H1 (cell line): ENCODE results near the gene OSBPL9. TPM values are rescaled to one million over a fixed set of nuclear protein-coding genes. Genes with fewer than 3 reads are reported as not detected.

Source experiments
- CTCF ChIA-PET: fragments of 300-600 bp; sonication (Branson Sonifier 250); formaldehyde crosslinking; loops from one replicate; lab custom pipeline; 2021; ENCODE audit not compliant: partially characterized antibody; lab: Charles Lee
- POLR2A ChIA-PET: fragments of 300-600 bp; sonication (Branson Sonifier 250); formaldehyde crosslinking; loops from one replicate; lab custom pipeline; 2021; ENCODE audit warnings: inconsistent platforms; ENCODE audit not compliant: partially characterized antibody; lab: Charles Lee
- DNase-seq, 2 experiments: peaks; one replicate each; pipeline versions ENCODE4 v3.0.0 to v3.0.0-alpha.2; 2010 to 2022; ENCODE audit warnings: low spot score in 2 of 2, low read depth in 1 of 2, mixed read lengths in 1 of 2
- FAIRE-seq: peaks from 2 replicates; lab custom pipeline; 2011; peaks lifted over from hg19 to GRCh38; lab: Jason Lieb, UNC
- H2AFZ ChIP-seq: 2 replicates; pipeline ENCODE4 v1.8.1; 2012; ENCODE audit warnings: low read length, inconsistent platforms
- H2AK5ac ChIP-seq: 2 replicates; pipeline ENCODE4 v1.6.1; 2013; ENCODE audit warnings: low read depth, low read length
- H2BK120ac ChIP-seq: replicated peaks from 2 replicates; pipeline ENCODE3; 2013; ENCODE audit warnings: low read depth, low read length, inconsistent platforms
- H2BK12ac ChIP-seq: 2 replicates; pipeline ENCODE4 v1.6.1; 2013; ENCODE audit warnings: low read depth, low read length
- H2BK15ac ChIP-seq: 2 replicates; pipeline ENCODE4 v1.6.1; 2013; ENCODE audit warnings: low read length
- H2BK20ac ChIP-seq: 2 replicates; pipeline ENCODE4 v1.6.1; 2013; ENCODE audit warnings: low read length
- H2BK5ac ChIP-seq: 2 replicates; pipeline ENCODE4 v1.6.1; 2013; ENCODE audit warnings: low read depth, low read length
- H3K14ac ChIP-seq: 2 replicates; pipeline ENCODE4 v1.6.1; 2013; ENCODE audit warnings: inconsistent platforms; ENCODE audit not compliant: insufficient read length
- H3K18ac ChIP-seq: 2 replicates; pipeline ENCODE4 v1.6.1; 2013; ENCODE audit warnings: low read length; ENCODE audit errors: extremely low read depth
- H3K23ac ChIP-seq: 2 replicates; pipeline ENCODE4 v1.6.1; 2013; ENCODE audit warnings: inconsistent platforms; ENCODE audit not compliant: insufficient read length
- H3K23me2 ChIP-seq: 2 replicates; pipeline ENCODE4 v1.6.1; 2013; ENCODE audit warnings: low read depth, low read length
- H3K27ac ChIP-seq: 2 replicates; pipeline ENCODE4 v1.6.1; 2011; ENCODE audit warnings: low read depth, low read length, inconsistent platforms
- H3K27me3 ChIP-seq, 4 experiments: replicated peaks in 1 of 4; 1 replicate in 1 of 4; 2 replicates in 3 of 4; pipeline versions ENCODE4 v1.6.1 to v1.8.1; 2011 to 2013; ENCODE audit warnings: low read length in 3 of 4, mild to moderate bottlenecking in 3 of 4, inconsistent platforms in 2 of 4, mixed read lengths in 2 of 4, moderate library complexity in 1 of 4; ENCODE audit not compliant: control insufficient read depth in 3 of 4, insufficient read depth in 3 of 4; ENCODE audit errors: extremely low read depth in 1 of 4
- H3K36me3 ChIP-seq, 4 experiments: 2 replicates each; pipeline versions ENCODE4 v1.6.1 to v1.8.1; 2011 to 2013; ENCODE audit warnings: mild to moderate bottlenecking in 4 of 4, low read length in 3 of 4, moderate library complexity in 2 of 4, control low read depth in 1 of 4, inconsistent platforms in 1 of 4; ENCODE audit not compliant: insufficient read depth in 4 of 4, control insufficient read depth in 2 of 4
- H3K4ac ChIP-seq: replicated peaks from 2 replicates; pipeline ENCODE3; 2013; ENCODE audit warnings: low read length, low read depth, mixed read lengths, inconsistent platforms; ENCODE audit not compliant: insufficient read length
- H3K4me1 ChIP-seq, 4 experiments: replicated peaks in 1 of 4; 1 replicate in 1 of 4; 2 replicates in 3 of 4; pipeline versions ENCODE4 v1.6.1 to v1.8.1; 2011 to 2013; ENCODE audit warnings: low read length in 3 of 4, inconsistent platforms in 2 of 4, mixed read lengths in 1 of 4; ENCODE audit not compliant: insufficient read depth in 4 of 4, control insufficient read depth in 3 of 4
- H3K4me2 ChIP-seq, 2 experiments: 2 replicates each; pipeline versions ENCODE4 v1.6.1 to v1.8.1; 2011 to 2013; ENCODE audit warnings: low read depth in 2 of 2, low read length in 2 of 2, control low read depth in 1 of 2, inconsistent platforms in 1 of 2, mild to moderate bottlenecking in 1 of 2; ENCODE audit not compliant: insufficient read depth in 1 of 2
- H3K4me3 ChIP-seq, 4 experiments: fragments of 200-600, 300-600 bp in 1 of 4; sonication (generic), shearing (Covaris generic), sonication (Bioruptor Twin) in 1 of 4; 2 replicates each; pipeline versions ENCODE4 v1.5.1 to v1.8.1; 2011 to 2016; ENCODE audit warnings: low read length in 4 of 4, low read depth in 3 of 4, control low read depth in 2 of 4, inconsistent platforms in 2 of 4, mild to moderate bottlenecking in 2 of 4, mixed read lengths in 1 of 4, moderate library complexity in 1 of 4; ENCODE audit not compliant: insufficient read depth in 2 of 4; ENCODE audit errors: extremely low read depth in 1 of 4
- H3K56ac ChIP-seq: replicated peaks from 2 replicates; pipeline ENCODE3; 2013; ENCODE audit warnings: low read depth, mild to moderate bottlenecking, mixed read lengths, low read length, inconsistent platforms; ENCODE audit not compliant: insufficient read length
- H3K79me1 ChIP-seq: 2 replicates; pipeline ENCODE4 v1.6.1; 2013; ENCODE audit warnings: low read depth, low read length, control low read depth
- H3K79me2 ChIP-seq, 2 experiments: 2 replicates each; pipeline versions ENCODE4 v1.6.1 to v1.8.1; 2012 to 2013; ENCODE audit warnings: low read length in 2 of 2, mild to moderate bottlenecking in 2 of 2, inconsistent platforms in 1 of 2; ENCODE audit not compliant: insufficient read depth in 2 of 2, control insufficient read depth in 1 of 2
- H3K9ac ChIP-seq, 4 experiments: replicated peaks in 1 of 4; 1 replicate in 1 of 4; 2 replicates in 3 of 4; pipeline versions ENCODE4 v1.6.1 to v1.8.1; 2011 to 2013; ENCODE audit warnings: low read depth in 3 of 4, low read length in 3 of 4, control low read depth in 2 of 4, mild to moderate bottlenecking in 2 of 4, moderate library complexity in 2 of 4, inconsistent platforms in 1 of 4; ENCODE audit errors: extremely low read depth in 1 of 4
- H3K9me3 ChIP-seq, 2 experiments: 2 replicates each; pipeline versions ENCODE4 v1.6.1 to v1.8.1; 2012 to 2013; ENCODE audit warnings: mild to moderate bottlenecking in 2 of 2, moderate library complexity in 2 of 2, control low read depth in 1 of 2, inconsistent platforms in 1 of 2, low read depth in 1 of 2, low read length in 1 of 2, mixed read lengths in 1 of 2; ENCODE audit not compliant: insufficient read depth in 2 of 2
- H4K20me1 ChIP-seq, 2 experiments: replicated peaks in 1 of 2; 2 replicates each; pipeline versions ENCODE3 to v1.8.1; 2011 to 2013; ENCODE audit warnings: inconsistent platforms in 2 of 2, low read length in 2 of 2, mild to moderate bottlenecking in 1 of 2; ENCODE audit not compliant: insufficient read depth in 2 of 2, control insufficient read depth in 1 of 2
- H4K5ac ChIP-seq: 2 replicates; pipeline ENCODE4 v1.6.1; 2013; ENCODE audit warnings: low read length, low read depth, mixed read lengths, inconsistent platforms; ENCODE audit not compliant: insufficient read length
- H4K8ac ChIP-seq: 2 replicates; pipeline ENCODE4 v1.8.0; 2013; ENCODE audit warnings: mild to moderate bottlenecking, moderate library complexity, low read length, inconsistent platforms; ENCODE audit not compliant: insufficient read depth; ENCODE audit errors: extremely low read depth
- H4K91ac ChIP-seq: replicated peaks from 2 replicates; pipeline ENCODE3; 2013; ENCODE audit warnings: low read length, mixed read lengths, inconsistent platforms; ENCODE audit not compliant: insufficient read length
- ATF2 ChIP-seq: IDR thresholded peaks from 2 replicates; pipeline ENCODE4 v1.6.1; 2012; ENCODE audit warnings: low read length, inconsistent platforms
- CBX5 ChIP-seq: fragments of 300-800, 300-1000 bp; sonication (generic); IDR thresholded peaks from 2 replicates; pipeline ENCODE4 v1.7.1; 2016; ENCODE audit warnings: antibody characterized with exemption, low read length, low read depth
- EZH2 ChIP-seq: fragments of 200-600 bp; sonication (generic); IDR thresholded peaks from 2 replicates; pipeline ENCODE4 v1.7.1; 2012; ENCODE audit warnings: low read depth, mild to moderate bottlenecking, moderate library complexity, low read length, inconsistent platforms; ENCODE audit not compliant: severe bottlenecking
- GTF2F1 ChIP-seq: IDR thresholded peaks from 2 replicates; pipeline ENCODE4 v1.6.1; 2012; ENCODE audit warnings: low read depth, low read length, improper control_type of control experiment, borderline replicate concordance
- KDM4A ChIP-seq: IDR thresholded peaks from one replicate; pipeline ENCODE4 v1.7.1; 2012; ENCODE audit warnings: low read depth, mild to moderate bottlenecking, moderate library complexity, low read length, inconsistent platforms; ENCODE audit not compliant: severe bottlenecking
- RFX5 ChIP-seq: IDR thresholded peaks from 2 replicates; pipeline ENCODE4 v1.6.1; 2011; ENCODE audit warnings: low read depth, low read length, improper control_type of control experiment, borderline replicate concordance
- SIN3A ChIP-seq, 2 experiments: IDR thresholded peaks in 1 of 2; conservative IDR thresholded peaks in 1 of 2; 2 replicates each; pipeline ENCODE4 v1.6.1; 2011 to 2012; ENCODE audit warnings: low read length in 2 of 2, improper control_type of control experiment in 1 of 2, low read depth in 1 of 2, mild to moderate bottlenecking in 1 of 2
- SIX5 ChIP-seq: IDR thresholded peaks from 2 replicates; pipeline ENCODE4 v1.6.1; 2011; ENCODE audit warnings: mild to moderate bottlenecking, low read depth, low read length
- SP2 ChIP-seq: IDR thresholded peaks from 2 replicates; pipeline ENCODE4 v1.6.1; 2012; ENCODE audit warnings: mild to moderate bottlenecking, low read length, inconsistent platforms
- ZNF274 ChIP-seq: IDR thresholded peaks from 2 replicates; pipeline ENCODE4 v1.7.0; 2012; ENCODE audit warnings: low read length, borderline replicate concordance; ENCODE audit errors: extremely low read depth
- WGBS, 2 experiments: shearing (Covaris generic) in 1 of 2; methylation state at CpG; one replicate each; pipeline versions ENCODE4 v1.1.6 to v1.1.7; 2013 to 2015; ENCODE audit warnings: low lambda C conversion rate in 2 of 2, mixed read lengths in 2 of 2, inconsistent platforms in 1 of 2, low coverage in 1 of 2, missing lambda C conversion rate in 1 of 2; ENCODE audit not compliant: insufficient replicate concordance in 2 of 2, insufficient coverage in 1 of 2, insufficient read length in 1 of 2; ENCODE audit errors: extremely low coverage in 1 of 2, missing lambda C conversion rate in 1 of 2; 5-methylcytosine and 5-hydroxymethylcytosine counted together
- polyA plus RNA-seq, 7 experiments: library from polyadenylated mRNA; depleted of rRNA in 3 of 7; stranded (reverse) in 5 of 7; unstranded in 2 of 7; fragments of >200 nt in 5 of 7; fragments of 200-250 nt in 2 of 7; gene quantifications; 1 replicate in 5 of 7; 2 replicates in 1 of 7; 4 replicates in 1 of 7; pipeline versions ENCODE4 v1.2.1 to v1.2.3, GENCODE V29; 2011 to 2013; ENCODE audit warnings: missing spikeins in 2 of 7, mixed read lengths in 2 of 7
- total RNA-seq: library from RNA; stranded (reverse); fragmentation: NEBNext Ultra II Directional; extraction: Animal tissue kit (Norgen Biotek cat#: 25700); gene quantifications from 2 replicates; pipeline ENCODE4 v1.2.1, GENCODE V29; 2021
- TF ChIP-seq, protein P1 (sequence below): IDR thresholded peaks from 2 replicates; pipeline ENCODE4 v1.6.1; 2011; ENCODE audit warnings: low read length, improper control_type of control experiment

The OSBPL9 gene
- total and polyA plus RNA-seq, 2 of the 8 experiments (the other 6 are each of a cell fraction or from before 2014, with no cell fraction given), result 58.2 to 71.6 TPM

DNA sequence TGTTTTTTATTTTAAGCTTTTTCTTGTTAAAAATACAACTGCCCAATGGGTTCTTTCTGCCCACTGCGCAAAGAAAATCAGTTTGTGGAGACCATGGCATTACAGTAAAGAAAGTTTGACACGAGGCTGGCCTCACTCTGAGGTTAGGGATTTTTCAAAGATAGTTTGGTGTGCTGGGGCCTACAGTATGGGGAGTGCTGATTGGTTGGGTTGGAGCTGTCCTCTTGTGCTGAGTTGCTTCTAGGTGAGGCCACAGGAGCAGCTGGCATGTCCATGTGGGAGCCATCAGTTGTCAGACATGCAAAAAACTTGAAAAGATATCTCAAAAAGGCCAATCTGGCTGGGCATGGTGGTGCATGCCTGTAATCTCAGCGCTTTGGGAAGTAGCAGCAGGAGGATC lies 14.0 kb downstream of the OSBPL9 start:
- Histone ChIP-seq H4K91ac (no peak overlapping the region), H2BK20ac (no peak overlapping the region), H3K56ac (no peak overlapping the region), H4K8ac (no peak overlapping the region), H3K79me2 (peaks cover 0 to 14% of the 10 kb centered on the region in 2 experiments; a peak in 2 of 4 replicates), H3K27ac (no peak overlapping the region), H3K18ac (no peak overlapping the region), H3K23ac (no peak overlapping the region), H2AK5ac (no peak overlapping the region), H3K27me3 (no peaks in the 10 kb centered on the region), H3K4me1 (no peaks in the 10 kb centered on the region), H2BK12ac (no peak overlapping the region), H3K4ac (no peak overlapping the region), H2BK15ac (no peak overlapping the region), H2BK120ac (no peak overlapping the region), H2AFZ (no peak overlapping the region), H4K20me1 (peaks cover 1 to 2% of the 10 kb centered on the region in 2 experiments), H3K4me3 (no peak overlapping the region), H3K36me3 (no peaks in the 10 kb centered on the region), H3K23me2 (no peaks in the 10 kb centered on the region), H2BK5ac (no peak overlapping the region; the same call in 1 of the 2 replicates), H3K79me1 (no peaks in the 10 kb centered on the region; the same call in 1 of the 2 replicates), H4K5ac (no peak overlapping the region), H3K9me3 (no peaks in the 10 kb centered on the region), H3K9ac (no peak overlapping the region), H3K14ac (no peak overlapping the region), H3K4me2 (no peak overlapping the region)
- FAIRE-seq (no peak), DNase-seq (no peak)
- ChIA-PET CTCF (interaction anchor here (0.8 to 2.2 kb wide), 2 partner anchors 9 to 12 kb away, joined by 3 to 5 read pairs; no protein-coding TSS in a partner anchor), POLR2A (no interaction called here)
- 94% methylated on average over 3 of the region's 3 CpGs; no CpG with 5 or more reads in 1 of the 2 experiments for WGBS, 2 experiments
- TF ChIP-seq SIN3A (conservative IDR thresholded peaks at IDR 0.05 in 1 of 2, IDR thresholded peaks at IDR 0.05 in 1 of 2; ENCODE audit: low read depth in 1 of 2, low read length in 2 of 2) (no peak), ZNF274 (no peak), GTF2F1 (no peak), SIX5 (no peak), CBX5 (no peak), SP2 (no peak), EZH2 (no peak), RFX5 (no peak), ATF2 (no peak), KDM4A (no peak)
- TF ChIP-seq, protein P1, sequence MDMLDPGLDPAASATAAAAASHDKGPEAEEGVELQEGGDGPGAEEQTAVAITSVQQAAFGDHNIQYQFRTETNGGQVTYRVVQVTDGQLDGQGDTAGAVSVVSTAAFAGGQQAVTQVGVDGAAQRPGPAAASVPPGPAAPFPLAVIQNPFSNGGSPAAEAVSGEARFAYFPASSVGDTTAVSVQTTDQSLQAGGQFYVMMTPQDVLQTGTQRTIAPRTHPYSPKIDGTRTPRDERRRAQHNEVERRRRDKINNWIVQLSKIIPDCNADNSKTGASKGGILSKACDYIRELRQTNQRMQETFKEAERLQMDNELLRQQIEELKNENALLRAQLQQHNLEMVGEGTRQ, result no peak
